SK-N-SH treated with all-trans-retinoic acid at 6 μM for 48 hours (cell line): ENCODE data around the gene ZBTB16.

ENCODE experiments used
- ARNTL ChIP-seq: fragments of 450-650 bp; formaldehyde crosslinking; IDR thresholded peaks from 2 replicates; pipeline ENCODE4 v1.5.0; 2020; ENCODE audit warnings: low read depth, mild to moderate bottlenecking, moderate library complexity, borderline replicate concordance
- CREB5 ChIP-seq: fragments of 250-450 bp; sonication (Bioruptor Pico); IDR thresholded peaks from 2 replicates; pipeline ENCODE4 v1.5.1; 2020; ENCODE audit warnings: low read depth, mild to moderate bottlenecking, moderate library complexity
- CSRNP3 ChIP-seq: fragments of 250-450 bp; sonication (Bioruptor Pico); IDR thresholded peaks from 2 replicates; pipeline ENCODE4 v1.5.1; 2021; ENCODE audit warnings: mild to moderate bottlenecking, moderate library complexity
- GLIS3 ChIP-seq: fragments of 250-450 bp; sonication (Bioruptor Pico); IDR thresholded peaks from 2 replicates; pipeline ENCODE4 v1.5.0; 2020; ENCODE audit warnings: mild to moderate bottlenecking, moderate library complexity
- ISL1 ChIP-seq: fragments of 250-450 bp; sonication (Bioruptor Pico); IDR thresholded peaks from 2 replicates; pipeline ENCODE4 v2.1.2; 2022; ENCODE audit warnings: mild to moderate bottlenecking, moderate library complexity
- OSR1 ChIP-seq: fragments of 250-450 bp; sonication (Bioruptor Pico); IDR thresholded peaks from 2 replicates; pipeline ENCODE4 v1.8.0; 2022; ENCODE audit warnings: moderate library complexity, mild to moderate bottlenecking, inconsistent platforms
- PATZ1 ChIP-seq: fragments of 250-450 bp; sonication (Bioruptor Pico); IDR thresholded peaks from 2 replicates; pipeline ENCODE4 v1.8.0; 2020; ENCODE audit warnings: mild to moderate bottlenecking, moderate library complexity, borderline replicate concordance
- RARB ChIP-seq: fragments of 250-450 bp; sonication (Bioruptor Pico); IDR thresholded peaks from 2 replicates; pipeline ENCODE4 v1.8.0; 2021; ENCODE audit warnings: mild to moderate bottlenecking, moderate library complexity
- SNAI2 ChIP-seq: fragments of 250-450 bp; sonication (Bioruptor Pico); IDR thresholded peaks from 2 replicates; pipeline ENCODE4 v1.5.0; 2020; ENCODE audit warnings: mild to moderate bottlenecking, moderate library complexity
- TOX ChIP-seq: fragments of 250-450 bp; sonication (Bioruptor Pico); IDR thresholded peaks from 2 replicates; pipeline ENCODE4 v1.8.0; 2021; ENCODE audit warnings: mild to moderate bottlenecking, moderate library complexity, borderline replicate concordance
- ZFP3 ChIP-seq: fragments of 250-450 bp; sonication (Bioruptor Pico); IDR thresholded peaks from 2 replicates; pipeline ENCODE4 v1.5.0; 2020; ENCODE audit warnings: mild to moderate bottlenecking, moderate library complexity
- ZNF70 ChIP-seq: fragments of 450-650 bp; formaldehyde crosslinking; IDR thresholded peaks from 2 replicates; pipeline ENCODE4 v1.5.0; 2020; ENCODE audit warnings: mild to moderate bottlenecking, moderate library complexity

- TF ChIP-seq ZFP3 = no peak
- no peak for TF ChIP-seq RARB
- no peak for TF ChIP-seq TOX
- TF ChIP-seq OSR1 (CRISPR knock-in tag) = no peak
- no peak for TF ChIP-seq PATZ1 (CRISPR knock-in tag)
- no peak for TF ChIP-seq ISL1 (CRISPR knock-in tag)
- no peak for TF ChIP-seq CREB5 (CRISPR knock-in tag)
- no peak for TF ChIP-seq ARNTL (CRISPR knock-in tag)
- TF ChIP-seq GLIS3 = no peak
- no peak for TF ChIP-seq ZNF70
- TF ChIP-seq CSRNP3 (CRISPR knock-in tag) = no peak
- no peak for TF ChIP-seq SNAI2
Measured at GRCh38 chr11:114215428-114215827, 155.9 kb downstream of the ZBTB16 start.
